Brain pericyte (primary cell): ENCODE results near the gene CHRNB2.

Experiments used
- DNase-seq: peaks from one replicate; pipeline ENCODE4 v3.0.0-alpha.2; 2012; ENCODE audit warnings: low read depth, low spot score

CHRNB2 gene

GRCh38 chr1:154611150-154611862 is 43.7 kb downstream of the CHRNB2 start:
- no peak for DNase-seq

- no peak for DNase-seq
Measured at GRCh38 chr1:154614247-154614646, 46.7 kb downstream of the CHRNB2 start.

- DNase-seq = no peak
Measured at GRCh38 chr1:154614901-154615300, 47.3 kb downstream of the CHRNB2 start.

DNA sequence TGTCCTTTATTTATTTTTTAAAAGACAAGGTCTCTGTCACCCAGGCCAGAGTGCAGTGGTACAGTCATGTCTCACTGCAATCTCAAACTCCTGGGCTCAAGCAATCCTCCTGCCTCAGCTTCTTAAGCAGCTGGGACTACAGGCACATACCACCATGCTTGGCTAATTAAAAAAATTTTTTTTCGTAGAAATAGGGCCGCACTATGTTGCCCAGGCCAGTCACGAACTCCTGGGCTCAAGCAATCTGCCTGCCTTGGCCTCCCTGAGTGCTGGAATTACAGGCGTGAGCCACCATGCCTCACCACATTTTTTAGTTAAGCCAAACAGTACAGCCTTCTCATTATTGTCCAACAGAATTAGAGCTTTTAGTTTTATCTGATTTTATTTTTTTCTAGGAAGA is 47.8 kb downstream of the CHRNB2 start:
- DNase-seq = no peak

GRCh38 chr1:154616659-154617345 is 49.2 kb downstream of the CHRNB2 start:
- DNase-seq = no peak

DNA sequence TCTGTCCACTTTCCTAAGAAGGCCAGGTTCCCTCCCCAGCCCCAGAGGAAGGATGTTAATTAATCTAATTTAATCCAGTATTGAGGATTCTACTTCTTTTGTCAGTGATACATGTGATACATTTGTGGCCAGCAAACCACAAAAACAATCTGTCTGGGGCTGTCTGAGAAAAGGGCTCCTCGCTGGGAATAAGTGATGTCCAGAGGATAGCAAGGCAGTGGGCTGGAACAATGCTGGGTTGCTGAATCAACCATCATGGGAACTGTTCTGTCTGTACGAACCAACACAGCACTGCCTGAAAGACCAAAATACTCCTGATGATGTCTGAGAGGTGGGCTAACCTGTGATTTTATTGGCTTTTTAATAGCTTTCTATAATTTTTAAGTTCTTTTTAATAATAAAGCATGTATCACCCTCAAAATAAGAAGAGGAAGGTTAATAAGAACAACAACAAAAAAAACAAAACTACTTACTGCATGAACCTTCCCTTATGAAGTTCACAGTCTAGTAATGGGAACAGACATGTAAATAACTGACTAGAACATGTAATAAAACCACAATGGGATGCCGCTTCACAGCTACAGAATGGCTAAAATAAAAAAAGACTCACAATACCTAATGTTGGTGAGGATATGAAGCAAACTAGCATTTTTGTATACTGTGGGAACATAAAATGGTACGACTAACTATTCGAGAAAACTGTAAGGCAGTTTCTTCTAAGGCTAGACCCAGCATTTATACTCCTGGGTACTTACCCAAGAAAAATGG is 51.8 kb downstream of the CHRNB2 start:
- no peak for DNase-seq

DNA sequence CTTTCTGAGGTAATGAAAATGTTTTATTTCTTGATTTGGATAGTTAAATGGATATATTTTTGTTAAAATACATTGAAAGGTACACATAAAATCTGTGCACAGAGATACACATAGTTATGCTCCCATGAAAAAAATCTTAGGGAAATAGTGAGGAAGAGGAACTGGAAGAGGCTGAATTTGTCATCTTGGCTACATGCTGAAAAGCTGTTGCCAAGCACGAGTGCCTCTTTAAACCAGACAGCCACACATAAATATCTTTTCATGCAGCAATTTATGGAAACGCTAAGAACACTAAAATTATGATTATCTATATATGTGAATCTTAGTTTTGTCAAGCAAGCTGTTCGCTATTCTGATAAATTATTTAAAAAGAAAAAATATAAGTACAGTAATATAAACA is 53.2 kb downstream of the CHRNB2 start:
- DNase-seq = no peak

DNA sequence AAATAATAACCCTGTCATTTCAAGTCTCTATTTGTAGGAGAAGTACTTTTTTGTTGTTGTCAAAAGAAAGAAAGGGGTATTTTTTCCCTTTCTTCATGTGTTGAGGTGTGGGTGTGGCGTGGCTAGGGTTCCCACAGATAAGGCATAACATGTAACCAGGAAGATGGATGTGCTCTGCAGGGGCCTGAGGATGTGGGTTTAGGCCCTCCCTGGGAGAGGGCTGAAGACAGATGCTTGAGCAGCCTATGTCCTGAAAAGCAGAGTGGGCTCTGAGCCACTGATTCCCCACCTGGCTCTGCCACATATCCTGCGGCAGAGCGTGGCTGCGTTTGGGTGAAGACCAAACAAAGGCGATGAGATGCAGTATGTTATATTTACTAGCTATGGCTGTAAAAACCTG is 54.3 kb downstream of the CHRNB2 start:
- DNase-seq = no peak

GRCh38 chr1:154622503-154623039 is 55.0 kb downstream of the CHRNB2 start:
- no peak for DNase-seq

DNA sequence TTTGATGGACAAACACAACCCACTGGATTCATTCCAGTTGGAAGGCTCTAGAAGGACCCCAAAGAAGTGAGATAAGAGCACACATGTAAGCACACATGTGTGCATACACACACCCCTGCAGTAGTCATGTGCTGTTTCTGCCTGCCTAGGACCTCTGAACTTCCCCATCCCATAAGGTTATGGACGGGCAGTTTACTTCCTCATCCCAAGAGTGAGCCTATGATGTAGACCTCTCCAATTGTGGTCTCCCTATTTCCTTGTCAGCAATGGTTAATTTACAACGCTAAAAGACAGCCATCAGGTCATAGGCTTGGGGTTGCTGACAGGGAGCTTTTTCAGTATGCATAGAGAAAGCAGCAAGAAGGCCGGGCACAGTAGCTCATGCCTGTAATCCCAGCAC is 55.8 kb downstream of the CHRNB2 start:
- no peak for DNase-seq

- no peak for DNase-seq
Measured at GRCh38 chr1:154624746-154625643, 57.4 kb downstream of the CHRNB2 start.

GRCh38 chr1:154626456-154627256 is 59.1 kb downstream of the CHRNB2 start:
- DNase-seq = no peak

- peak; percentile 60 for DNase-seq
Measured at GRCh38 chr1:154627257-154628120, 59.9 kb downstream of the CHRNB2 start.

DNA sequence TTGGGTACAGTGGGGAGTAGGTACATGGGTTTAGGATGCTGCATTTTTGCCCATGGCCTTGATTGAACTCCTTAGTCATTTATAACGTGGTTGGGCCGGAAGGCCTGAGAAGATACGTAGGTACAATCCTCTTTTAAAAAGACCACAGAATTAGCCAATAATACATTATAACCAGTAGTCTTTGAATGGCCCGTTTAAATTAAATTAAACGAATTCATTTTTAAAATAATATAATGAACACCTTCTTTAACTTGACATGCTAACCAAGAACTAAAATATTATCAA is 60.5 kb downstream of the CHRNB2 start:
- DNase-seq = no peak

DNA sequence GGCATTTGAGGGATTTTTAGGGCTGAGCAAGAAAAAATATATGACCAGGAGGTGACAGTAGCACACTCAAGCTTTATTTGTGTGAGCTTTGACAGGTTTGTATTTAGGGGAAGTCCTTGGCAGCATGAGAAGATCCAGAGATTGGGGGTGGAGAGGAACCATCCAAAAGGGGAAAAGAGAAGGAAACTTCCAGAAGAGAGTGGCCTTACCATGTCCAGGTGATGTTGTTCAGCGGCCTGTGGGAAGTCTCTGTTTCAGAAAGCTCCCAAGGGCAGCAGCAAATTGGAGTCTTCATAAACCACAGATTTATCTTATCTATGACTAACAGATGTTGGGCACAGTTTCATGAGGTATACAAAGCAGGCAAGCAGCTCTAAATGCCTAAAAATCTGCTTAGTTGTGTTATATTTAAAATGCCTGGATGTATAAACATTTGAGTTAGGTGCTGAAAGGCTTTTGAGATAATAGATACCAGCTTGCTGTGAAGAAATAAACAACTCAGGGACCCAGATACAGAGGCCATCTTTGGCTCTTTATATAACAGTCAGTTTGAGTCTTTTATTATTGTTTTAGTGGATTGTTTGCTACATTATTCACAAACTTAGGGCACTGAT is 61.6 kb downstream of the CHRNB2 start:
- DNase-seq = no peak
